Measurements from ENCODE around the gene TUBA4A. TPM values are rescaled to one million over a fixed set of nuclear protein-coding genes. Genes with fewer than 3 reads are reported as not detected.

The TUBA4A gene
- total and polyA plus RNA-seq, 9 donors, result 7.9 to 53.6 (median 16.5) TPM

DNA sequence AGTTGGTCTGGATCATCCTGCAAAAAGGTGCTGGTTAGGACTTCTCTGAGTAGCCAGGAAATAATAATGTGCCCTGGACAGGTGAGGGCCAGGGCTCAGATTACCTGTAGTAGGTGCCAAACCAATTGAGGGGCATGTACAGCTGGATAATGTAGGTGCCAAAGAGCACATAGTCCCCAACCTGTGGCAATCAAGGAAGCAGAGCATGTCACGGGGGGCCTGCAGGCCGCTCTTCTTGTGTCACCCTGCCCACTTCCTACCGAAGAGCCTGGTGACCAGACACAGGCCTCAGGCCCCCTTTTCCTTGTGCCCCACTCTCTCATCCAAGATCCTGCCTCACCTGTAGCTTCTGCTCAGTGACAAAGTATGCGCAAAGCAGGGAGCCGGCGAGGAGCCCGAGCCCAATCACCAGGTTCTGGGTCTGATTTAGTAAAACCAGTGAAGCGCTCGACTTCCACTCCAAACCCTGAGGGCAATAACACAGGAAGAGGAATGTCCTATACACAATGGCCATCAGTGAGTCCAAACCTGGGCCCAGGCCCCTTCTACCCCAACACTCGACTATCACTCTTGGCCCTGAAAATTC lies 40.1 kb downstream of the TUBA4A start:
- no peaks in the 10 kb centered on the region for H3K36me3 ChIP-seq
- intact Hi-C loops (cut with DNase I), result no loop called here

DNA sequence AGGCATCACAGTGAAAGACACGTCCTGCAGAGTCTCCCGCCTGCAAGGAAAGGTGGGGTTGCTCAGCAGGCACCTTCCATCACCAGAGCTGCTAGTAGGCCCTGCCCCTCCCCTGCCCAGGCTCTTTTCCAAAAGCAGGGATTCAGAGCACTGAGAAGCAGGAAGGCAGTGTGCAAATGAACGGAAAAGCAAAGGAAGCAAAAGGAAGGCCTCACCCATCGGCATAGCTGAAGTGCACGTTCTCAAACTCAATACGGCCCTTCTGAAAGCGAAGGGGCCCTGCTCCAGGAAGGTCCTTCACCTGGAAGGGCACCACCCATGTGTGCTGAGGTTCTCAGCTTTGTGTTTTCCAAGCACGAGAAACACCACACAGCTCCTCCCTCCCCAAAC lies 40.7 kb downstream of the TUBA4A start:
- H3K36me3 ChIP-seq, result no peaks in the 10 kb centered on the region
- 85 to 89% (median 85%) methylated on average over 8 of the region's 8 CpGs for WGBS, 3 donors
- intact Hi-C loops (cut with DNase I), result no loop called here

More for the DNA sequence above, 40.1 kb downstream of the TUBA4A start:
- 91 to 95% (median 94%) methylated on average over 10 of the region's 10 CpGs for WGBS, 3 donors
- Histone ChIP-seq H3K9me3 (no peaks in the 10 kb centered on the region), H3K27me3 (no peaks in the 10 kb centered on the region), H3K4me1 (ENCODE audit: insufficient read depth) (no peaks in the 10 kb centered on the region), H3K4me3 (no peak overlapping the region), H3K27ac (no peak overlapping the region)
- peak in 1 of 5 donors; percentile 15 for DNase-seq
- no peak for TF ChIP-seq EP300 (IDR thresholded peaks at IDR 0.05)
- TF ChIP-seq, protein P1, sequence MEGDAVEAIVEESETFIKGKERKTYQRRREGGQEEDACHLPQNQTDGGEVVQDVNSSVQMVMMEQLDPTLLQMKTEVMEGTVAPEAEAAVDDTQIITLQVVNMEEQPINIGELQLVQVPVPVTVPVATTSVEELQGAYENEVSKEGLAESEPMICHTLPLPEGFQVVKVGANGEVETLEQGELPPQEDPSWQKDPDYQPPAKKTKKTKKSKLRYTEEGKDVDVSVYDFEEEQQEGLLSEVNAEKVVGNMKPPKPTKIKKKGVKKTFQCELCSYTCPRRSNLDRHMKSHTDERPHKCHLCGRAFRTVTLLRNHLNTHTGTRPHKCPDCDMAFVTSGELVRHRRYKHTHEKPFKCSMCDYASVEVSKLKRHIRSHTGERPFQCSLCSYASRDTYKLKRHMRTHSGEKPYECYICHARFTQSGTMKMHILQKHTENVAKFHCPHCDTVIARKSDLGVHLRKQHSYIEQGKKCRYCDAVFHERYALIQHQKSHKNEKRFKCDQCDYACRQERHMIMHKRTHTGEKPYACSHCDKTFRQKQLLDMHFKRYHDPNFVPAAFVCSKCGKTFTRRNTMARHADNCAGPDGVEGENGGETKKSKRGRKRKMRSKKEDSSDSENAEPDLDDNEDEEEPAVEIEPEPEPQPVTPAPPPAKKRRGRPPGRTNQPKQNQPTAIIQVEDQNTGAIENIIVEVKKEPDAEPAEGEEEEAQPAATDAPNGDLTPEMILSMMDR (IDR thresholded peaks at IDR 0.05), result no peak
- TF ChIP-seq POLR2A (IDR thresholded peaks at IDR 0.05), result no peak

DNA sequence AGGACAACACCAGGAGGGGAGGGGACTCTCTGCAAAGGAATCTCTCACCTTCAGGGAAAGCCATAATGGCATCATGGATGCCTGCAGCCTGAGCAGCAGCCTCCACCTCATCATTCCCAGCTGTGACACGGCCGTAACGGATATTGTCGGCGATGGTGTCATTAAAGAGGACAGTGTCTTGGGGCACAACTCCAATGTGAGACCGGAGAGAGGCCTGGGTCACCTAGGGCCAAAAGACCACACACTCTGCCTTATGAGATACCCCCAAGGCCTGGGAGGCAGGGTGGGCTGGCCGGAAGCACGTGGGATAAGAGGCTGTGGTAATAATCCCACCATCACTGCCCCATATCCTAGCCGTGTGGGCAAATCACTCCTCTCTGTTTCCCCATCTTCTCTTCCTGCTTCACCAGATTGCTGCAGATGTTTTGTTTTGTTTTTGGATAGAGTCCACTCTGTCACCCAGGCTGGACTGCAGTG lies 42.8 kb downstream of the TUBA4A start:
- peak in 1 of 5 donors; percentile 14 for DNase-seq
- intact Hi-C loops (cut with DNase I), result no loop called here
- Histone ChIP-seq H3K4me3 (no peak overlapping the region), H3K9me3 (no peaks in the 10 kb centered on the region), H3K27ac (no peak overlapping the region), H3K27me3 (no peaks in the 10 kb centered on the region), H3K4me1 (ENCODE audit: insufficient read depth) (peaks cover 4% of the 10 kb centered on the region), H3K36me3 (no peaks in the 10 kb centered on the region)
- no peak for TF ChIP-seq POLR2A (IDR thresholded peaks at IDR 0.05)
- 79 to 86% (median 86%) methylated on average over 9 of the region's 9 CpGs for whole genome bisulfite sequencing, 3 donors

More for the DNA sequence above, 40.7 kb downstream of the TUBA4A start:
- Histone ChIP-seq H3K4me1 (ENCODE audit: insufficient read depth) (peaks cover 1% of the 10 kb centered on the region), H3K4me3 (no peak overlapping the region), H3K27me3 (no peaks in the 10 kb centered on the region), H3K27ac (no peak overlapping the region), H3K9me3 (no peaks in the 10 kb centered on the region)
- peak in 1 of 5 donors; percentile 7 for DNase-seq
- TF ChIP-seq POLR2A (IDR thresholded peaks at IDR 0.05), result no peak
- TF ChIP-seq EP300 (IDR thresholded peaks at IDR 0.05), result no peak
- TF ChIP-seq, protein P1 (IDR thresholded peaks at IDR 0.05), result no peak

DNA sequence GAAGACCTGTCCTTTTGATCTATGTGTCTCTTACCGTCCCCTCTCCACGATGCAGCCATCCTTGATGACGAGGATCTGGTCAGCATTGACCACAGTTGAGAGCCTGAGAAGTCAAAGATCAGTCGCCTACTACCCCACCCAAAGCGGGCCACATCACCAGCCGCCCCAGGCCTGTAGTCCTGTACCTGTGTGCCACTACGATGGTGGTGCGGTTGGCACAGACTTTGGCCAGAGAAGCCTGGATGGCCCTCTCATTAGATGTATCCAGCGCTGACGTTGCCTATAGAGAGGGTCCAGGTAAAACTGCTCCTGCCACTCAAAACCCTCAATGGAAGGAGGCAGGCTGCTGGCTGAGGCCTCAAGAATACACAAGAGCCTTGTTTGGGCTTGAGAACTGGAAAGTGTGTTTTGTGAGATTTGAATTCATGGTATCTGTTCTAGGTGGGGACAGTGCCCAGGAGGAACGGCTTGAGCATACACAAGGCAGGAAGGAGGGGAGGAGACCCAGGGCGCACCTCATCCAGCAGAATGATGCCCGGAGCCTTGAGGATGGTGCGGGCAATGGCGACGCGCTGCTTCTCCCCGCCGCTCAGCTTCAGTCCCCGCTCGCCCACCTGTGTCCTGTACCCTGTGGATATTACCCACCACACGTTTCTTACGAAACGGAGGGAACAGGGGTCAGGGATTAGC lies 43.4 kb downstream of the TUBA4A start:
- Histone ChIP-seq H3K4me3 (no peak overlapping the region), H3K27ac (no peak overlapping the region), H3K36me3 (no peaks in the 10 kb centered on the region), H3K4me1 (ENCODE audit: insufficient read depth) (peaks cover 4% of the 10 kb centered on the region), H3K27me3 (no peaks in the 10 kb centered on the region), H3K9me3 (no peaks in the 10 kb centered on the region)
- 88 to 91% (median 89%) methylated on average over 24 of the region's 24 CpGs for WGBS, 3 donors
- TF ChIP-seq EP300 (IDR thresholded peaks at IDR 0.05) (no peak), POLR2A (IDR thresholded peaks at IDR 0.05) (no peak)
- TF ChIP-seq, protein P1 (IDR thresholded peaks at IDR 0.05), result no peak
- DNase-seq, result peak in 1 of 5 donors; percentile 21
- intact Hi-C loops (cut with DNase I), result no loop called here
